ENCODE results near the gene SLC24A1.
"Not testable (repeated sequence)": the region's sequence is repeated elsewhere in the genome, so short reads cannot be mapped to it uniquely, and the experiment has no call there.

The SLC24A1 gene

DNA sequence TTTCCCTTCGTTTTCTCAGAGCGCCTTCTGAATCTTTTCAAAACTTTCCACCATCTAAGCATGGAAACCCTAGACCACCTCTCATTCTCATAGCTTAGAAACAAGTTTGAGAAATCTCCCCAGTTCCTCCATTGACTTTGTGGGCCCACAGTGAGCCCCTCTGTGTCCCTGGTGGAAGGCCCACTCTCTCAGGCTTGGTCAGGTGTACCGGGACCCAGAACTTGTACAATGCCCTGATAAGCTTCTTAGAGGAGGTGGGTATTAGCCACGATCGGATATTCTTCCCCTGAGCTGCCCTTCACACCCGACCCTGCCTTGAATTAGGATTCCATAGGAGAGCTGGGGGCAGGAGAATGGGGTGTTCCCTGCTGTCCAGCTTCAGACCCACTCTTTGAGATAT is at the start of gene SLC24A1:
Gene SLC24A1, plus strand, starts transcription at position 301 of the 400 bp plus-strand sequence. CDS start 2,143 bp downstream, outside the sequence.
- DNase-seq, result no peak

DNA sequence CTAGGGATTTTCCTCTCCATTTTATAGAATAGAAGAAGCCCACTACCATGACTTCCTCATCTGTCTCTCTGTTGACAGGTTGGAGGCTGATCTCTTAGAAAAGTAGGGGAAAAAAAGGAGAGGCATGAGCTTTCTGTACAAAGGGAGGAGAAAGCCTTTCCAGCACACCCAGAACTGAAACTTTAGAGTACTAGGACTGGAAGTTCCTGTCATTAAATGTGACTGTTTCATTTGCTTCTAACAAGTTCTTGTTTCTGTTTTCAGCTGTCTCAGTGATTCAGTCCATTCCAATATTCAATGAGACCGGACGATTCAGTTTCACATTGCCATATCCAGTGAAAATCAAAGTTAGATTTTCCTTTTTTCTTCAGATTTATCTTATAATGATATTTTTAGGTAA is 49.8 kb upstream of the SLC24A1 start:
- DNase-seq, result no peak

GRCh38 chr15:65576664-65577063 is 45.1 kb upstream of the SLC24A1 start:
- DNase-seq, result no peak

- DNase-seq, result no peak
Observed at GRCh38 chr15:65577129-65577996, 44.4 kb upstream of the SLC24A1 start.

DNA sequence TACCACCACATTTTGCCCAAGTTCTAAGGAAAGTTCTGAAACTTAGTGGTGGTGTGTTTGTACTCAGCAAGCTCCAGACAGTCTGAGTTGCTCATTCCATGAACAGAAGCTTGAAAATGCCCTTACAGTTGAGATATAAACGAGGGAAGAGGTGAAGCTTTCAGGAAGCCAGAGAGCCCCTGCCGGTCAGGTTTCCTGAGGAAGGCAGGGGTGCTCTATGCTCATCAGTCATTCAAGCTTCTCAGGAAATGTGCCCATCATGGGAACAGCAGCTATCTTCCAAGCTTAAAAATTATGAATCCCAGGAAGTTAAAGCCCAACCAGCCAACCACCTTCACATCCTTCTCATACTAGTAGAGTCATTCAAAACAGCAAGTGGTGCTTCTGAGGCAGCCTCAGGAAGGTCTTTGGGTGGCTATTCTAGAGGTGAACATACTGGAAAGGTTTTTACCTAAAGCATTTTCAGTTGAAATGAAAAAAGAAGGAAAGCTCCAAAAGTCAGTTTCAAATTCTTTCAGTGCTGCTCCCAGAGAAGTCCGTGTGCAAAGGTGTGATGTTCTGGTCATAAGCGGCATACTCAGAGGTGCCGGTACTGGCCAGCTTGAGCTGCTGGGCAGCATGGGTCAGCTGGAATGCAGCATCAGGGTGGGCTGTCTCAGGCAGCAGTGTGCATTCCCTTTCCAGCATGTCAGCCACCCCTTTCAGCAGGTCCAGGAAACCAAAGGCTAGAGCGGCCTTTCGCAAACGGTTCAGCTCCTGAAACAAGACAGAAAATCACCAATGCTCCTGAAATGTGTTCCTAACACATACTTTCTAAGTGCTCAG is 42.6 kb upstream of the SLC24A1 start:
- no peak for DNase-seq

DNA sequence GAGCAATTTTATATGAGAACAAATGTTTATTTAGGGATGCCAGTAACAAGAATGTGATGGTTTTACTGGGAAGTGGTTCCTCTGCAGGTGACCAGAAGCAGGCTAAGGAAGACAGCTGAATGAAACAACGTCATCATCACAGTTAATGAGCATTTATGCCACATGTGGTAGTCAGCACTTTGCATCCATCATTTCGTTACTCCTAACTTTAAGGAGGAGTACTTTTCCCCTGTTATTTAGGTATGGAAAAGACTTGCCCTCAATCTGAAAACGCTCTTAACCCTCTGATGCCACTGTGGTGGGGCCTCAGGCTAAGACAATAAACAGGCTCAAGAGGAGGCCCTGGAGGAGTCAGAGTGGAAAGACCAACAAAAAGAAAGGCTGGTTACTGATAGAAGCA is 42.0 kb upstream of the SLC24A1 start:
- DNase-seq, result no peak

DNA sequence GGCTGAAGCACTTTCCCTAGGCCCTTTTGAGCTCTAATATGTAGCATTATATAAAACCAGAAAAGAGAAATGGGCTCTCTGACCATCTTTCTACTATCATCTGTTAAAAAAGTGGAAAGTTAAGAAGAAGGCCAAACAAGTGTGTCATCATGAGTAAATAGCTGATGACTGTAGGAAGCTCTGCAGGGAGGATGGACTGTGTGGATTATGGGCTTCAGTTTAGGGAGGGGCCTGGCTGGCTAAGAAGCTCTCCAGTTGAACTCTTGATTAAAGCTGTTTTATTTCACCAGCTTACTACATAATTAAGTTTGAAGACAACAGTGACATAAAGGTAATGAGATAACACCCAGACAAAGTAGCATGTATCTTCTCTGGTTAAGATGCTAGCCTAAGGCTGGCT is 41.5 kb upstream of the SLC24A1 start:
- DNase-seq, result no peak

- DNase-seq, result no peak
Observed at GRCh38 chr15:65583701-65584100, 38.0 kb upstream of the SLC24A1 start.

DNA sequence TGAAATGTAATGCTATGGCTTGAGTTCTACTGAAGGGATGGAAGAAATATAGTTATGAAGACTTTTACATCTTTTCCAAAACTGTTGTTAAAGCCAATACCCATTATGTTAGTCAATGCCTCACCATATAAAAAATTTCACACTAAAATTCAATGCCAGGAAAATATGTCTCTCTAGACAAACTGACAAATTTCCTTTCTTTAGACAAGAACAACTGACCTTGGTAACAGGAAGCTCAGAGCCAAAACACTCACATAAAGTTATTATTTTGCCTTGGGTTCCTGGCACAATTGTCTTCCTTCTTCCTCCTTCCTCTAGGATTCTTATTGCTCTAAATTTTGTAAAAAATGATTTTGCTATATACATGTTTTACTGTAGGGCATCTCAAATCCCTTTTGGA is 37.5 kb upstream of the SLC24A1 start:
- DNase-seq, result no peak

DNA sequence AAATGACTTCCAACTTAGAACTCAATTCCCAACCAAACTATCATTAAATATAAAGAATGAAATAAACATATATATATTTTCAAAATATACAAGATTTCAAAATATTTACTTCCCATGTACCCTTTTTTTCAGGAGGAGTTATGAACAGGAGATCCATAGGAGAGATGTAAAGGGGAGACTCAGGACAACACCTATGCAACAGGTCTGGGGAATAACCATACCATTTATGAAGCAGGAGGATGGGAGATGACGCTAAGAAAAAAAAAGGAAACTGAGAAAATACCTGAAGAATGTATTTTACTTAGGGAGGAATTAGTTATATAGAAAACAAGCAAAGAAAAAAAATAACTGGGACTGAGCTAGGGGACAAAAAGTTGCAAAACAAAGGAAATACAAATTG is 34.6 kb upstream of the SLC24A1 start:
- no peak for DNase-seq

DNA sequence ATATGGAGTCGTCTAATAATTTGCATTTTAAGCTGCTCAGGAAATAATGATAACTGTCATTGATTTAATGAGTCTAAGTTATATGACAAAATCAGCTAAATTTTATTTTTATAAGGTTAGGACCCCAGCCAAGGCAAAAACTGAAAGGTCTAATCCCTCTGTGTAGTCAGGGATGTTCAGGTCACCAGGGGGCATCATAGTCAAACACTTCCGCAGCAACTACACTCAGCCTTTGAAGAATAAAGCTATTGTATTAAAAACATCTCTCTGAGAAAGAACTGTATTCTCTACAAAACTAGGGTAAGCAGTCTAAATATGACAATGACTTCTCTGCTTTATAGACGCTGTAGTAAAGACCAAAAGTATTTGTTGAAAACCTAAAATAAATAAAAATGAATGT is 25.8 kb upstream of the SLC24A1 start:
- no peak for DNase-seq

- no peak for DNase-seq
Observed at GRCh38 chr15:65598468-65598867, 23.3 kb upstream of the SLC24A1 start.

DNA sequence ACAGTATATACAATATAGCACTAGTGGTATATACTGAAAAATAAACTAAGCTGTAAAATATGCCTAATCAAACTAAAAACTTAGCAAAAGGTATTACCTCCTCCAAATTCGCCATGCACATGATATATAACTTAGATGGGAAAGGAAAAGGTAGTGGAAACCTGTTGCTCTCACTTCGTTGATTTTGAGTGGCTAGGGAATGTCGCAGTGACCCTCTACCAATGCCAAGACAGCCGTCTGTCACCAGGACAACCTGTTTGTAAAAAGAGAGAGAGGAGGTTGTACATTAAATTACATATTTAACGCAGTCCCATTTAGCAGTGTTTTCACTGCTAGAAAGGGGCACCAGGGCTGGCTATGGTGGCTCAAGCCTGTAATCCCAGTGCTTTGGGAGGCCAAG is 22.1 kb upstream of the SLC24A1 start:
- no peak for DNase-seq

DNA sequence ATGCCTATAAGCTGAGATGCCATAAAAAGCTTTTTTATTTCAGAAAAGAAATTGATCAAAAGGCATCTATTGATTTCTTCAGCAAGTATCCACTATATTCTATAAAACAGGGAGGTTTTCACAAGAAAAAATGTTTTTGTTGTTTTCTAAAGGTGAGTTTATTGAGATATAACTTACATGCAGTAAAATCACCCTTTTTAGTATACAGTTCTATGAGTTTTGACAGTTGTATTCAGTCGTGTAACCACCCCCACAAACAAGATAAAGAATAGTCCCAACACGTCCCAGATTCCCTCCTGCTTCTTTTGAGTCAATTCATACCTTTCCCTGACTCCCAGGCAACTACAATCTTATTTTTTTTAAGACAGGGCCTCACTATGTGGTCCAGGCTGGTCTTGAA is 18.6 kb upstream of the SLC24A1 start:
- no peak for DNase-seq

DNA sequence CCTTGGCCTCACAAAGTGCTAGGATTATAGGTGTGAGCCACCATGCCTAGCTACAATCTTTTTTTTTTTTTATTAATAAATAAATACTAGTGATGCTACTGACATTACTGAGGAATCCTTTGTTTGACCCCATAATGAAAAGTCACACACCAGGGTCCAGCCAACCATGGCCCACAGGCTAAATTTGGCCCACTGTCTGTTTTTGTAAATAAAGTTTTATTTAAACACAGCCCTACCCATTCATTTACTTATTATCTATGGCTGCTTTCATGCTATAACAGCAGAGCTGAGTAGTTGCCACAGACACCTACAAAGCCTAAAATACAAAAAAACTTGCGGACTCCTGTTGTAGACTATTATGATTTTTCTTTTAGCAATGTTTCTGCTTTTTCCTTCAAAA is 18.2 kb upstream of the SLC24A1 start:
- DNase-seq, result no peak

DNA sequence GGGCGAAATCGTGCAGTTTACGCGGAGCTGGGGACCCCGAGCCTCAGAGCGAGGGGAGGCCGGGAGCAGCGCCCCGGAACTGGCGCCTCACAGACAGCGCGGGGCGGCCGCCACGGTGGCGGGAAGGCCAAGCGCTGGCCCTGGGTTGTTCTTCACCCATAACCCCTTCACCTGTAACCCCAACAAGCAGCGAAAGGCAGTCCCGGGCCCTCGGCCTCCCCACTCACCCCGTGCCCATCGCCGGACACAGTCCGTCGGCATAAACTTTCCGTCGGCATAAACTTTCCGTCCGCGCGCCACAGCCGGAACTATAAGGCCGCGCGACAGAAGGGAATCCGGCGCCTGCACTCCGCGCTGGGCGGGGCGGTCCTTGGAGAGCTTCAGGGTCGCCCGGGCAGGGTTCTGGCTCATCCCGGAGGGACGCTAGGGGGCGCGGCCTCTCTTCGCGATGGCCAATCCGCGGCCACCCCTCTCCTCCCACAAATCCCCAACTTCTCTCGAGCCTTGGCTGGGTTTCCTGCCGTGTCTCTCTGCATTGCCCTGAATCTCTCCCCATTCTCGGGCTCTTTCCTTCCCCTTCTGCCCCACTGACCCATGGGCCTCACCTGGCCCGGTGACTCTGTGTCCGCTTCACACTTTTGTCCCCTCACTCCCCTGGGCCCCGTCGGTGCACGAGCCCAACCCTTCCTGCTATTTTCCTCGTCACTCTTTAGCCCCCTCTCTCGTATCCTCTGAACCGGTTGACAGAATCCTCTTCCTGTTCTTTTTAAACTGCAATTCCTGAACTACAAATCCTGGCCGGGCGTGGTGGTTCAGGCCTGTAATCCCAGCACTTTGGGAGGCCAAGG is 10.6 kb upstream of the SLC24A1 start, which contains the start of gene INTS14:
Gene INTS14, minus strand, starts transcription at position 261 of the 848 bp plus-strand sequence. CDS start 3,751 bp downstream, outside the sequence.
- peak; percentile 92 for DNase-seq

DNA sequence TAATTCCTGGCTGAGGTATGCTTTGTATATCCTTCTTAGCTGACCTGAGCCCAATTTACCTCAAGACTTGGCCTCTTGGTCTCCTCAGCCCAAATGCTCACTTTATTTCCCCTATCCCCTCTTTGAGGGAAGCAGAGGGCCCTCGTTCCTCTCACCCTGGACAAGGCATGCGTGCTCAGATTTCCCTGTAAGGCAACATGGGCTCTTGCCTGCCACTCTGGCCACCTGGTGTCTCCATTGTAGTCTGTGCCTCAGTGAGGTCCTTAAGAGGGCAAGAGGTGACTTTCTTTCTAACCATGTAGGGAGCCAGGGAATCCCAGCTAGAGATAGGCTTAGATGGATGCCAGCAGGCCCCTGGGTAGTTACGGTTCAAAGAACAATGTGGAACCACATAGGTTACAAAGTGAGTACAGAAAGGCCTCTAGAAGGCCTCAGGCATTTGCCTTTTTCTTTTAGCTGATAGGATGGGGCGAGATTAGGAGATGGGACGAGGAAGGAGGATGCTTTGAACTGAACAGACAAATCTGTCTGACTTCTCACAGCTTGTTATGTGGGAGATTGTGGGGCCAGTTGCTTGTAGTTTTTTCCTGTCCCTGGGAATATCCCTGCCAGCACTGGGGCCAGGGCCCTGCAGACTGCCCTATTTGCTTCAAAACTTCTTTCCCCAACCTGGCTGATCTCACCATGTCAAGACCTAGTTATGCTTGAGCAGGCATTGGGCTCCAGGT is 9.7 kb upstream of the SLC24A1 start:
- no peak for DNase-seq

DNA sequence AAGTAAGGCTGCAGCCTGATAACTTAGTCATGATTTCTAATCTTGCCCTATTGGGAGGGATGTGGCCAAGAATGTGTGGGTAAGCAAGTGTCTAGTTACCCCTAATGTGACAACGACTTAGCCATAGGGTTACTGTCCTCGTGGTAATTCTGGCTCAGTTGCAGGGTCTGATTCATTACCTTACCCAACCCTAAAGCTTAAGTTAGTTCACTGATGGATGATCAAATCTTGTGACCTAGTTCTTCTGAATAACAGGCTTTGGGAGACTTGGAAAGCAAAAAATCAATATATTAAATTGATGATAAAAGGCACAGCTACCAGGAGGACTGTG is 9.2 kb upstream of the SLC24A1 start:
- no peak for DNase-seq

- DNase-seq, result no peak
Observed at GRCh38 chr15:65612949-65613744, 8.6 kb upstream of the SLC24A1 start.

DNA sequence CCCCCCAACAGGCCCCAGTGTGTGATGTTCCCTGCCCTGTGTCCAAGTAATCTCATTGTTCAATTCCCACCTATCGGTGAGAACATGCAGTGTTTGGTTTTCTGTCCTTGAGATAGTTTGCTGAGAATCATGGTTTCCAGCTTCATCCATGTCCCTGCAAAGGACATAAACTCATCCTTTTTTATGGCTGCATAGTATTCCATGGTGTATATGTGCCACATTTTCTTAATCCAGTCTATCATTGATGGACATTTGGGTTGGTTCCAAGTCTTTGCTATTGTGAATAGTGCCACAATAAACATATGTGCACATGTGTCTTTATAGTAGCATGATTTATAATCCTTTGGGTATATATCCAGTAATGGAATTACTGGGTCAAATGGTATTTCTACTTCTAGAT is 5.9 kb upstream of the SLC24A1 start:
- not testable (repeated sequence) for DNase-seq

- no peak for DNase-seq
Observed at GRCh38 chr15:65618560-65619109, 3.1 kb upstream of the SLC24A1 start.
